HepG2 (cell line): ENCODE data around the gene CEP68. TPM values are rescaled to one million over a fixed set of nuclear protein-coding genes. Genes with fewer than 3 reads are reported as not detected.

Experiments
- ARID4A ChIP-seq: sonication (generic); formaldehyde crosslinking; IDR thresholded peaks from 2 replicates; pipeline ENCODE4 v1.5.0; 2020; ENCODE audit warnings: mild to moderate bottlenecking, missing genetic modification reagents, borderline replicate concordance
- CBX5 ChIP-seq: sonication (generic); formaldehyde crosslinking; IDR thresholded peaks from 2 replicates; pipeline ENCODE4 v1.4.0; 2020; ENCODE audit warnings: missing genetic modification reagents, borderline replicate concordance
- CTCF ChIP-seq: sonication (generic); formaldehyde crosslinking; IDR thresholded peaks from 2 replicates; pipeline ENCODE4 v1.5.0; 2020; ENCODE audit warnings: mild to moderate bottlenecking, missing genetic modification reagents, moderate library complexity
- HOXA3 ChIP-seq: sonication (generic); formaldehyde crosslinking; IDR thresholded peaks from 2 replicates; pipeline ENCODE4 v1.5.0; 2020; ENCODE audit warnings: missing genetic modification reagents
- ZFP91 ChIP-seq: sonication (generic); formaldehyde crosslinking; IDR thresholded peaks from 2 replicates; pipeline ENCODE4 v1.9.0; 2022; ENCODE audit warnings: missing genetic modification reagents, mild to moderate bottlenecking, borderline replicate concordance
- ZNF280D ChIP-seq: sonication (generic); formaldehyde crosslinking; IDR thresholded peaks from 2 replicates; pipeline ENCODE4 v1.5.1; 2020; ENCODE audit warnings: mild to moderate bottlenecking, missing genetic modification reagents
- ZNF282 ChIP-seq: fragments of 450-650 bp; IDR thresholded peaks from 2 replicates; pipeline ENCODE4 v1.6.1; 2018; ENCODE audit not compliant: partially characterized antibody
- ZNF687 ChIP-seq: sonication (generic); formaldehyde crosslinking; IDR thresholded peaks from 2 replicates; pipeline ENCODE4 v1.5.1; 2020; ENCODE audit warnings: mild to moderate bottlenecking, missing genetic modification reagents, moderate library complexity
- ZNF788 ChIP-seq: sonication (generic); formaldehyde crosslinking; IDR thresholded peaks from 2 replicates; pipeline ENCODE4 v1.5.0; 2020; ENCODE audit warnings: mild to moderate bottlenecking, missing genetic modification reagents, borderline replicate concordance
- polyA plus RNA-seq, 8 experiments: library from polyadenylated mRNA; depleted of rRNA in 3 of 8; stranded (reverse) in 7 of 8; unstranded in 1 of 8; fragments of >200 nt; fragmentation: Illumina TruSeq in 4 of 8; extraction: Trizol in 4 of 8; gene quantifications; 2 replicates each; pipeline versions ENCODE4 v1.2.1 to v1.2.3, GENCODE V29; 2011 to 2016; ENCODE audit warnings: low read depth in 4 of 8, missing spikeins in 1 of 8, mixed read lengths in 1 of 8; ENCODE audit not compliant: insufficient read depth in 1 of 8
- total RNA-seq, 5 experiments: library from RNA; depleted of rRNA; stranded (reverse); fragments of >200 nt; fragmentation: Illumina TruSeq; extraction: Trizol; gene quantifications; 2 replicates each; pipeline ENCODE4 v1.2.3, GENCODE V29; 2016; ENCODE audit warnings: low read depth in 1 of 5

CEP68 gene
- total and polyA plus RNA-seq, 2 of the 13 experiments (the other 11 are each of a cell fraction or from before 2014, with no cell fraction given): 5.7 to 9.3 TPM

- TF ChIP-seq HOXA3 (CRISPR knock-in tag) (peak; percentile 49; the same call in 1 of the 2 replicates), ZNF788 (CRISPR knock-in tag) (peak; percentile 64; the same call in 1 of the 2 replicates), ZNF282 (no peak), CTCF (CRISPR knock-in tag) (peak; percentile 97), ZNF687 (peak; percentile 33; the same call in 1 of the 2 replicates), ZFP91 (CRISPR knock-in tag) (peak; percentile 44; the same call in 1 of the 2 replicates), ARID4A (CRISPR knock-in tag) (peak; percentile 58; the same call in 1 of the 2 replicates), CBX5 (CRISPR knock-in tag) (peak; percentile 70; the same call in 1 of the 2 replicates), ZNF280D (CRISPR knock-in tag) (no peak)
Observed at GRCh38 chr2:65040400-65041261, 15.6 kb upstream of the CEP68 start (continued).
